ENCODE data around the gene MYO5A. TPM values are rescaled to one million over a fixed set of nuclear protein-coding genes. Genes with fewer than 3 reads are reported as not detected.

Gene MYO5A
- total RNA-seq, 1 experiment from 2014 or later = 21.8 TPM

DNA sequence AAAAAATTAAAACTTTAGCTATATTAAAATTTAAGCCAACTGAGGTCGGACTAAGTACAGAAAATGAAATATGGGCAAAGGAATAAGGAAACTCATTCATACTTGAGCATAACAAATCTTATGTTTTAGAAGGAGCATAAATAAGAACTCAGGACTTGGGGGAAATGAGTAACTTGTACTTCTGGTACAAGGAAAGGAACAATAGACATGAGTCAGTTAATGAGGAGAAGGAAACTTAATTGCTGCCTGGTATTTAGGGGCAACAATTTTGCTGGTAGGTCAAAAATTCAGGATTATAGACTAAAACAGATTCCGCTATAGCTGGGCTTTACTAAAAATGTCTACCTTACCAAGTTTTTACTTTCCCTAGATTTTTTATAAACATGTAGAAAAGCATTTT lies 113.1 kb downstream of the MYO5A start:
- no peak overlapping the region for H2AFZ ChIP-seq (ENCODE audit: low read length)
- H2BK20ac ChIP-seq (ENCODE audit: low read depth, low read length, poor library complexity, severe bottlenecking) = no peak overlapping the region
- no peaks in the 10 kb centered on the region for H3K27me3 Mint-ChIP-seq (ENCODE audit: low read depth)
- H3K27ac Mint-ChIP-seq = no peak overlapping the region
- no peaks in the 10 kb centered on the region for H3K36me3 Mint-ChIP-seq (ENCODE audit: insufficient read depth in 1 of 3, low read depth in 3 of 3)
- H4K20me1 ChIP-seq (ENCODE audit: control insufficient read depth, insufficient read depth, insufficient read length) = peaks cover 2% of the 10 kb centered on the region
- peaks cover 2% of the 10 kb centered on the region; the same call in 1 of the 2 replicates for H3K4me1 ChIP-seq (ENCODE audit: insufficient read depth, low read length)
- no peak overlapping the region for H2AK5ac ChIP-seq (ENCODE audit: insufficient read length, low read length)
- no peak overlapping the region for H2BK120ac ChIP-seq (ENCODE audit: low read depth, low read length, poor library complexity, severe bottlenecking)
- no peaks in the 10 kb centered on the region for H3K9me3 Mint-ChIP-seq
- H3K79me1 ChIP-seq (ENCODE audit: insufficient read depth, low read depth, low read length, poor library complexity, severe bottlenecking) = no peaks in the 10 kb centered on the region
- no peak overlapping the region for H3K9ac ChIP-seq (ENCODE audit: extremely low read depth, insufficient read length, low read length)
- no peak overlapping the region for H2BK15ac ChIP-seq (ENCODE audit: low read depth, low read length)
- H3K4me2 ChIP-seq (ENCODE audit: insufficient read depth, insufficient read length, low read length) = no peak overlapping the region
- no peak overlapping the region for H4K91ac ChIP-seq (ENCODE audit: insufficient read length, low read depth, low read length)
- no peak overlapping the region for H2BK5ac ChIP-seq (ENCODE audit: insufficient read length, low read length)
- H3K18ac ChIP-seq (ENCODE audit: insufficient read length, low read depth, low read length) = no peak overlapping the region
- no peak overlapping the region for H3K27ac ChIP-seq (ENCODE audit: insufficient read length, low read depth, low read length)
- H3K56ac ChIP-seq (ENCODE audit: insufficient read length, low read depth, low read length) = no peak overlapping the region
- H3K14ac ChIP-seq (ENCODE audit: insufficient read depth, low read length) = no peak overlapping the region
- no peaks in the 10 kb centered on the region for H3K23me2 ChIP-seq (ENCODE audit: insufficient read length, low read depth, low read length, poor library complexity, severe bottlenecking)
- H2BK12ac ChIP-seq (ENCODE audit: insufficient read length, low read depth, low read length) = no peak overlapping the region
- no peak overlapping the region for H4K5ac ChIP-seq (ENCODE audit: insufficient read length, low read depth, low read length)
- no peak overlapping the region for H3T11ph ChIP-seq (ENCODE audit: low read length)
- no CpG with 5 or more reads among the region's 2 CpGs for WGBS (ENCODE audit: extremely low coverage, insufficient read length, low lambda C conversion rate)
- H3K4me1 Mint-ChIP-seq = peaks cover 5 to 7% of the 10 kb centered on the region in 2 experiments
- no peak overlapping the region for H3K23ac ChIP-seq (ENCODE audit: insufficient read length, low read depth, low read length)
- no peak for DNase-seq
- no peaks in the 10 kb centered on the region for H3K27me3 ChIP-seq (ENCODE audit: insufficient read depth, low read length)
- no peak overlapping the region for H4K8ac ChIP-seq (replicated peaks; ENCODE audit: insufficient read length, low read depth, low read length)
- no peaks in the 10 kb centered on the region for H3K9me3 ChIP-seq (ENCODE audit: control insufficient read depth, low read depth, low read length)
- H3K79me2 ChIP-seq (ENCODE audit: insufficient read depth, low read length) = no peaks in the 10 kb centered on the region
- no peak overlapping the region for H3K4me3 Mint-ChIP-seq
- no peak overlapping the region for H3K4ac ChIP-seq (ENCODE audit: low read depth, low read length)
- TF ChIP-seq CTCF (conservative IDR thresholded peaks at IDR 0.05) = no peak
